Endothelial cell (in vitro differentiated cells): ENCODE measurements around the gene SYTL1. TPM values are rescaled to one million over a fixed set of nuclear protein-coding genes. Genes with fewer than 3 reads are reported as not detected.

Experiments used
- DNase-seq: peaks from one replicate; pipeline ENCODE4 v3.0.0; 2021; ENCODE audit warnings: low spot score
- H3K27ac Mint-ChIP-seq: one replicate; pipeline ENCODE4 v1.8.0; 2021; ENCODE audit warnings: mixed read lengths, inconsistent platforms; ENCODE audit not compliant: unreplicated experiment
- H3K27me3 Mint-ChIP-seq: one replicate; pipeline ENCODE4 v1.8.0; 2021; ENCODE audit warnings: mild to moderate bottlenecking, moderate library complexity, mixed read lengths, inconsistent platforms; ENCODE audit not compliant: unreplicated experiment
- H3K36me3 Mint-ChIP-seq: one replicate; pipeline ENCODE4 v1.8.0; 2021; ENCODE audit warnings: mild to moderate bottlenecking, low read depth, mixed read lengths, inconsistent platforms; ENCODE audit not compliant: unreplicated experiment
- H3K4me1 Mint-ChIP-seq: one replicate; pipeline ENCODE4 v1.8.0; 2021; ENCODE audit warnings: mild to moderate bottlenecking, mixed read lengths, inconsistent platforms; ENCODE audit not compliant: unreplicated experiment
- H3K4me3 Mint-ChIP-seq: one replicate; pipeline ENCODE4 v1.8.0; 2021; ENCODE audit warnings: mild to moderate bottlenecking, mixed read lengths, inconsistent platforms; ENCODE audit not compliant: unreplicated experiment
- H3K9me3 Mint-ChIP-seq: one replicate; pipeline ENCODE4 v1.8.0; 2021; ENCODE audit warnings: mixed read lengths, inconsistent platforms; ENCODE audit not compliant: unreplicated experiment
- CTCF ChIP-seq: fragments of 200-600 bp; sonication (generic); IDR thresholded peaks from one replicate; pipeline ENCODE4 v1.5.0; 2021; ENCODE audit warnings: antibody characterized with exemption; ENCODE audit not compliant: unreplicated experiment
- total RNA-seq: library from RNA; stranded (reverse); fragmentation: NEBNext Ultra II Directional; extraction: Animal tissue kit (Norgen Biotek cat#: 25700); gene quantifications from one replicate; pipeline ENCODE4 v1.2.1, GENCODE V29; 2021; ENCODE audit not compliant: unreplicated experiment

Gene SYTL1
- total RNA-seq, 1 donor from 2014 or later = 1.3 TPM

DNA sequence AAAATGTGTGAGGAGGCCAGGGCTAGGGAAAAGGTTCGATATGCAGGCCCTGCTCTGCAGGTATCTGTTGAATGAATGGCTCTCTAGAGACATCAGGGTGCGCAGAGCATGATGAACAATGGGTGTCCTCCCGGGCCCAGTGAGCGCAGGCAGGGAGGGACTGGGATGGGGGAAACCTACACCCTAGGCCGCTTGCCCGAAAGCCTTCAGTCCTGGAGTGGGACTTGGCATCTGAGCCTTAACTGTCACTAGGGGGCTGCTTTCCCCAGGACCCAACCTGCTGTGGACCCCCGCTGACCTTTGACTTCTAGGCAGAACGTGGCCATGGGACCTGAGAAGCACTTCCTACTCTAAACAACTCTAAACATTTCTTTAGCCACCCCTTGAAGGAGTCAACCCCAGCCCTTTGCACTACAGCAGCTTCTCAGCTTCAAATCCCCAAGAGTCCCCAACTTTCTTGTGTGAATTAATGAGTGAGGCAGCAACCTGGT, 25.4 kb downstream of the SYTL1 start:
- peaks cover 15% of the 10 kb centered on the region for H3K27me3 Mint-ChIP-seq
- no peak overlapping the region for H3K27ac Mint-ChIP-seq
- H3K36me3 Mint-ChIP-seq = peaks cover 11% of the 10 kb centered on the region
- peaks cover 24% of the 10 kb centered on the region for H3K4me1 Mint-ChIP-seq
- no peak for DNase-seq
- no peaks in the 10 kb centered on the region for H3K9me3 Mint-ChIP-seq
- H3K4me3 Mint-ChIP-seq = peak overlapping the region; percentile 88
- no peak for TF ChIP-seq CTCF

DNA sequence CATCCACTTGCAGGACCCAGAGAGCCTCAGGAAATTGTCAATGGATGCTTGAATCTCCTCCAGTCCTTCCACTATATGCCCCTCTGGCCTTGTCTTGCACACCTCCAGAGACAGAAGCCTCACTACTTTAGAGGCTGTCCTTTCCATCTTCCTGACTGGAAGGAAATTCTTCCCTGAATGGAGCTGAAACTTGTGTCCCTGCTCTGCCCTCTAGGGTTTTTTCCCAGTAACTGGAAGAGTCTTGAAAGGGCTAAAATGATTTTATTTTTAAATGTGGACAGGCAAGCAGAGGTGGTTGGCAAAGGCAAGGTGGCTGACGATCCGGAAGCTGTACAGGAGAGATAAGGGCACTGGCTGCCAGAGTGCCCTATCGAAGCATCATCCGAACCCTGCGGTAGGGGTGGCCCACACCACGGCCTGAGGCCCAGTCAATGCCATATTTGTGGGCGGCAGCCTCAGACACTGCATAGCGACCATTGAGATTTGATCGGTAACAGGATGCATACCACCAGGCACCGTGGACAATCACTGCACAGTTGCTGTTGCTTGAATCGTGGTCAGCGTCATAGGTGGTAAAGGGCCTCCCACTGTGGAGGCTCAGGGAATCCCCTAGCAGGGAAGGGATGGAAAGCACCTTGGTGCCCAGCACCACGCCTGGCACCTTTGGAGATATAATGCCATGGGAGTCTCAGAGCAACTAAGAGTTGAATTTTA, 27.2 kb downstream of the SYTL1 start:
- H3K36me3 Mint-ChIP-seq = no peaks in the 10 kb centered on the region
- DNase-seq = no peak
- H3K27me3 Mint-ChIP-seq = peaks cover 11% of the 10 kb centered on the region
- no peak overlapping the region for H3K27ac Mint-ChIP-seq
- H3K4me1 Mint-ChIP-seq = peaks cover 29% of the 10 kb centered on the region
- TF ChIP-seq CTCF = peak; percentile 15
- H3K4me3 Mint-ChIP-seq = no peak overlapping the region
- no peaks in the 10 kb centered on the region for H3K9me3 Mint-ChIP-seq

GRCh38 chr1:27372022-27372807, 30.4 kb downstream of the SYTL1 start:
- H3K9me3 Mint-ChIP-seq = no peaks in the 10 kb centered on the region
- H3K4me3 Mint-ChIP-seq = peak overlapping the region; percentile 3
- no peak for TF ChIP-seq CTCF
- no peaks in the 10 kb centered on the region for H3K36me3 Mint-ChIP-seq
- DNase-seq = no peak
- peaks cover 37% of the 10 kb centered on the region for H3K4me1 Mint-ChIP-seq
- H3K27ac Mint-ChIP-seq = no peak overlapping the region
- H3K27me3 Mint-ChIP-seq = peaks cover 6% of the 10 kb centered on the region

GRCh38 chr1:27372808-27373690, 31.2 kb downstream of the SYTL1 start:
- Mint-ChIP-seq H3K27ac (no peak overlapping the region), H3K4me3 (no peak overlapping the region), H3K27me3 (peaks cover 6% of the 10 kb centered on the region), H3K4me1 (peaks cover 33% of the 10 kb centered on the region), H3K36me3 (no peaks in the 10 kb centered on the region), H3K9me3 (no peaks in the 10 kb centered on the region)
- peak; percentile 63 for TF ChIP-seq CTCF
- no peak for DNase-seq
